Stimulated activated CD8-positive, alpha-beta memory T cell treated with anti-CD3 and anti-CD28 coated beads, Interleukin-2, amount 100 ng/mL, for 1 hour (primary cell): ENCODE measurements around the gene DTD1.
A peak's percentile ranks its signal among the peaks of the same experiment; 100 is the strongest.

ENCODE experiments used
- DNase-seq, 2 donors: peaks; one replicate each; pipeline ENCODE4 v3.0.0-alpha.2; 2020; ENCODE audit warnings: low read depth in 2 of 2

The DTD1 gene

GRCh38 chr20:18705910-18706309, 118.1 kb downstream of the DTD1 start:
- DNase-seq = no peak

GRCh38 chr20:18712131-18712530, 124.3 kb downstream of the DTD1 start:
- no peak for DNase-seq

- DNase-seq = no peak
Observed at GRCh38 chr20:18712882-18713281, 125.0 kb downstream of the DTD1 start.

- no peak for DNase-seq
Observed at GRCh38 chr20:18715564-18715963, 127.7 kb downstream of the DTD1 start.

- DNase-seq = no peak
Observed at GRCh38 chr20:18717062-18717461, 129.2 kb downstream of the DTD1 start.

- no peak for DNase-seq
Observed at GRCh38 chr20:18718129-18718528, 130.3 kb downstream of the DTD1 start.

- no peak for DNase-seq
Observed at GRCh38 chr20:18719426-18719825, 131.6 kb downstream of the DTD1 start.

GRCh38 chr20:18721551-18722115, 133.8 kb downstream of the DTD1 start:
- DNase-seq = no peak

GRCh38 chr20:18722371-18722770, 134.5 kb downstream of the DTD1 start:
- no peak for DNase-seq

- DNase-seq = no peak
Observed at GRCh38 chr20:18724077-18724476, 136.2 kb downstream of the DTD1 start.

- no peak for DNase-seq
Observed at GRCh38 chr20:18724788-18725464, 137.1 kb downstream of the DTD1 start.

- DNase-seq = no peak
Observed at GRCh38 chr20:18727032-18727508, 139.2 kb downstream of the DTD1 start.

GRCh38 chr20:18728165-18728869, 140.5 kb downstream of the DTD1 start:
- DNase-seq = no peak

- no peak for DNase-seq
Observed at GRCh38 chr20:18728870-18729224, 141.0 kb downstream of the DTD1 start.

- DNase-seq = no peak
Observed at GRCh38 chr20:18729231-18729825, 141.5 kb downstream of the DTD1 start.

GRCh38 chr20:18731940-18732339, 144.1 kb downstream of the DTD1 start:
- DNase-seq = no peak

- DNase-seq = no peak
Observed at GRCh38 chr20:18734525-18735189, 146.8 kb downstream of the DTD1 start.

GRCh38 chr20:18737140-18737539, 149.3 kb downstream of the DTD1 start:
- DNase-seq = no peak

- peak in 1 of 2 donors; percentile 6 for DNase-seq
Observed at GRCh38 chr20:18738055-18738454, 150.2 kb downstream of the DTD1 start.

- no peak for DNase-seq
Observed at GRCh38 chr20:18738888-18739287, 151.0 kb downstream of the DTD1 start.

GRCh38 chr20:18739751-18740166, 151.9 kb downstream of the DTD1 start:
- DNase-seq = no peak

GRCh38 chr20:18740726-18741125, 152.9 kb downstream of the DTD1 start:
- no peak for DNase-seq
